PC-3 (cell line): ENCODE data around the gene GRPR. TPM values are rescaled to one million over a fixed set of nuclear protein-coding genes. Genes with fewer than 3 reads are reported as not detected.

Experiments
- ATAC-seq: fragments of 200-7000 bp; cut with Tn5 transposase; 2 replicates; pipeline ENCODE4 v1.9.1; 2020; ENCODE audit warnings: mild to moderate bottlenecking, moderate library complexity
- BruUV-seq: library from RNA; stranded (reverse); fragments of 400-500 nt; replicated peaks from 2 replicates; lab custom pipeline; 2021; lab: Mats Ljungman, UMichigan
- CTCF ChIA-PET: fragments of 300-600 bp; sonication (Branson Sonifier 250); formaldehyde crosslinking; loops from one replicate; lab custom pipeline; 2022; ENCODE audit warnings: antibody characterized with exemption; lab: Charles Lee
- POLR2A ChIA-PET: fragments of 300-600 bp; sonication (Branson Sonifier 250); formaldehyde crosslinking; loops from one replicate; lab custom pipeline; 2022; ENCODE audit warnings: antibody characterized with exemption; ENCODE audit not compliant: unreplicated experiment; lab: Charles Lee
- DNase-seq: peaks from one replicate; pipeline ENCODE4 v3.0.0-alpha.2; 2015
- H2AFZ ChIP-seq: fragments of 300-600 bp; sonication (generic); 2 replicates; pipeline ENCODE4 v1.6.0; 2016; ENCODE audit warnings: antibody characterized with exemption, low read length
- H3F3A ChIP-seq: fragments of 300-600 bp; sonication (generic); one replicate; pipeline ENCODE4 v1.6.0; 2017; ENCODE audit warnings: antibody characterized with exemption, low read length, control low read depth, mild to moderate bottlenecking; ENCODE audit not compliant: unreplicated experiment
- H3K27ac ChIP-seq: fragments of 300-600 bp; sonication (generic); 2 replicates; pipeline ENCODE4 v1.5.1; 2016; ENCODE audit warnings: mild to moderate bottlenecking, low read length
- H3K27me3 ChIP-seq: fragments of 300-600 bp; sonication (generic); 2 replicates; pipeline ENCODE4 v1.6.1; 2016; ENCODE audit warnings: low read length, mixed read lengths
- H3K36me3 ChIP-seq: fragments of 300-600 bp; sonication (generic); 2 replicates; pipeline ENCODE4 v1.6.1; 2016; ENCODE audit warnings: low read depth, mixed run types, low read length, mixed read lengths
- H3K4me1 ChIP-seq: fragments of 300-600 bp; sonication (generic); 2 replicates; pipeline ENCODE4 v1.5.1; 2016; ENCODE audit warnings: low read length; ENCODE audit not compliant: insufficient read depth
- H3K4me2 ChIP-seq: fragments of 300-600 bp; sonication (generic); 2 replicates; pipeline ENCODE4 v1.6.0; 2016; ENCODE audit warnings: low read length
- H3K4me3 ChIP-seq: fragments of 300-600 bp; sonication (generic); 2 replicates; pipeline ENCODE4 v1.5.1; 2016; ENCODE audit warnings: mild to moderate bottlenecking, low read length, mixed read lengths
- H3K79me2 ChIP-seq: fragments of 300-600 bp; sonication (generic); 2 replicates; pipeline ENCODE4 v1.6.1; 2017; ENCODE audit warnings: low read length, mixed read lengths
- H3K9ac ChIP-seq: fragments of 300-600 bp; sonication (generic); 2 replicates; pipeline ENCODE4 v1.6.0; 2016; ENCODE audit warnings: mild to moderate bottlenecking, low read length
- H3K9me2 ChIP-seq: fragments of 300-600 bp; sonication (generic); replicated peaks from 2 replicates; pipeline ENCODE4 v1.6.1; 2016; ENCODE audit warnings: mixed run types, low read length, mixed read lengths
- H3K9me3 ChIP-seq: fragments of 300-600 bp; sonication (generic); 2 replicates; pipeline ENCODE4 v1.6.1; 2016; ENCODE audit warnings: low read length, mixed read lengths
- H4K20me1 ChIP-seq: fragments of 300-600 bp; sonication (generic); 2 replicates; pipeline ENCODE4 v1.6.1; 2016; ENCODE audit warnings: low read length, mixed read lengths
- EZH2 ChIP-seq: fragments of 300-600 bp; sonication (generic); IDR thresholded peaks from one replicate; pipeline ENCODE4 v1.6.1; 2017; ENCODE audit warnings: antibody characterized with exemption, mild to moderate bottlenecking, low read length; ENCODE audit not compliant: unreplicated experiment
- EZH2phosphoT487 ChIP-seq: fragments of 300-600 bp; sonication (generic); IDR thresholded peaks from 2 replicates; pipeline ENCODE4 v1.6.1; 2018; ENCODE audit warnings: mild to moderate bottlenecking, antibody characterized with exemption, low read length, borderline replicate concordance
- intact Hi-C: fragments of 100-400 bp; cut with micrococcal nuclease; formaldehyde crosslinking; loops from 2 replicates; pipeline ENCODE4 v1.9.0; 2023
- total RNA-seq: library from RNA; depleted of rRNA; stranded (reverse); fragments of >200 nt; gene quantifications from 2 replicates; pipeline ENCODE4 v1.2.3, GENCODE V29; 2014
- TF ChIP-seq, protein P1 (sequence below): fragments of 300-600 bp; sonication (generic); conservative IDR thresholded peaks from 2 replicates; pipeline ENCODE4 v1.5.1; 2017; ENCODE audit warnings: antibody characterized with exemption, low read depth, mild to moderate bottlenecking, low read length

GRPR gene
- total RNA-seq, 1 experiment from 2014 or later = 26.5 TPM

DNA sequence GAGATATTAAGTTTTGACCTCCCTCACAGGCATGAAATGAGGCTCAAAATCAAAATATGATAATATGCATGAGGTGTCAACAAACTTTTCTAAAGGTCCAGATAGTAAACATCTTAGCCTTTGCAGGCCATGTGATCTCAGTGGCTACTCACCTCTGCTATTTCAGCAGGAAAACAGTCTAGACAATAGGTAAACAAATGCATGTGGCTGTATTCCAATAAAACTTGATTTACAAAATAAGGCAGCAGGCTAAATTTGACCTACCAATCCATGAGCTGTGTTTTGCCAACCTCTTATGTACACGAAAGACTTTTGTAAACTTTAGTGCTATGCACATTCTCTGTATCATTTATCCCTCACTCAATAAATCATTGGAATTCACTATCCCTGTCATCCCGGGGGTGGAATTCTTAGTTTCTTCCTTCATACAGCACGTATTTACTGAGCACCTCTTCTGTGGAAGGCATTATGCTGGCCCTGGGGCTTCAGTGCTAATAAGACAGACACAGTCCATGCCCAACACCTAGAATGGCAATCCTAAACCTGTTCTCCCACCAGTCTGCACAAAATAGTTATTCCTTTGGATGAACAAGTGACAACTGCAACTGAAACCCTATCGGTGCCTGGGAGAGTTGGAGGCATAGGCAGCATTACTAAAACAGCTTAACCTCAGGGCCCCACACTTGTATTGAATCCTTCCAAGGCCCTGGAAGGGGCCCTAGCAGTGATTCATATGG, 63.8 kb downstream of the GRPR start:
- H2AFZ ChIP-seq = no peak overlapping the region
- CTCF ChIA-PET = no interaction called here

DNA sequence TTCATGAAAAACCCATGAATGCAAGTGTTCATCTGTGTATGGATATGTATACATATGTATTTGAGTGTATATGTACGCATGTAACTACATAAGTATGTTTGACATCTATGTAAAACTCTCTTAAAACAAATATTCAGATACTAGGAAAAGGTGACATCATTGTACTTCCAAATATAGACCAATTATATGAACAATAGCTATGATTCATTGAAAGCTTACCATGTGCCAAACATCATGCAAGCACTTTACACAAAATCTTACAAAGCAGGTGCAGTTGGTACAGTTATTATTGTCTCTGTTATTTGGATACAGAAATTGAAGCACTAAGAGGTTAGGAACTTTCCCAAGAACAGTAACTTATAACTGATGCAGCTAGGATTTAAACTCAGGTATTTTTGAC, 65.3 kb downstream of the GRPR start:
- CTCF ChIA-PET = interaction anchor here (0.6 to 1.0 kb wide), 2 partner anchors 60 to 65 kb away, joined by 3 read pairs; partner anchors contain the start of gene GRPR
- Histone ChIP-seq H3K9me2 (no peaks in the 10 kb centered on the region), H3K36me3 (peaks cover 2% of the 10 kb centered on the region; the same call in 1 of the 2 replicates), H3K27me3 (no peaks in the 10 kb centered on the region), H2AFZ (no peak overlapping the region), H3K9me3 (no peaks in the 10 kb centered on the region), H3K4me2 (no peak overlapping the region), H3K4me3 (no peak overlapping the region), H3K27ac (no peak overlapping the region), H3K79me2 (no peaks in the 10 kb centered on the region), H4K20me1 (no peaks in the 10 kb centered on the region), H3F3A (no peaks in the 10 kb centered on the region), H3K4me1 (peaks cover 39% of the 10 kb centered on the region), H3K9ac (no peak overlapping the region)
- no peak for TF ChIP-seq EZH2phosphoT487
- TF ChIP-seq, protein P1, sequence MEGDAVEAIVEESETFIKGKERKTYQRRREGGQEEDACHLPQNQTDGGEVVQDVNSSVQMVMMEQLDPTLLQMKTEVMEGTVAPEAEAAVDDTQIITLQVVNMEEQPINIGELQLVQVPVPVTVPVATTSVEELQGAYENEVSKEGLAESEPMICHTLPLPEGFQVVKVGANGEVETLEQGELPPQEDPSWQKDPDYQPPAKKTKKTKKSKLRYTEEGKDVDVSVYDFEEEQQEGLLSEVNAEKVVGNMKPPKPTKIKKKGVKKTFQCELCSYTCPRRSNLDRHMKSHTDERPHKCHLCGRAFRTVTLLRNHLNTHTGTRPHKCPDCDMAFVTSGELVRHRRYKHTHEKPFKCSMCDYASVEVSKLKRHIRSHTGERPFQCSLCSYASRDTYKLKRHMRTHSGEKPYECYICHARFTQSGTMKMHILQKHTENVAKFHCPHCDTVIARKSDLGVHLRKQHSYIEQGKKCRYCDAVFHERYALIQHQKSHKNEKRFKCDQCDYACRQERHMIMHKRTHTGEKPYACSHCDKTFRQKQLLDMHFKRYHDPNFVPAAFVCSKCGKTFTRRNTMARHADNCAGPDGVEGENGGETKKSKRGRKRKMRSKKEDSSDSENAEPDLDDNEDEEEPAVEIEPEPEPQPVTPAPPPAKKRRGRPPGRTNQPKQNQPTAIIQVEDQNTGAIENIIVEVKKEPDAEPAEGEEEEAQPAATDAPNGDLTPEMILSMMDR = no peak
- TF ChIP-seq EZH2 = no peak
- BruUV-seq = no TSS peak
- intact Hi-C loops = no loop called here
- peak; percentile 16; the same call in 1 of the 2 replicates for ATAC-seq
- POLR2A ChIA-PET = interaction anchor here (0.6 kb wide), 1 partner anchor 406 kb away, joined by 3 read pairs; no protein-coding TSS in a partner anchor
- peak; percentile 44 for DNase-seq

More for the DNA sequence above, 63.8 kb downstream of the GRPR start:
- POLR2A ChIA-PET = no interaction called here
- Histone ChIP-seq H4K20me1 (no peaks in the 10 kb centered on the region), H3K4me1 (peaks cover 39% of the 10 kb centered on the region), H3K4me3 (no peak overlapping the region), H3K79me2 (no peaks in the 10 kb centered on the region), H3K9me2 (no peaks in the 10 kb centered on the region), H3K27me3 (no peaks in the 10 kb centered on the region), H3K9ac (no peak overlapping the region), H3K9me3 (no peaks in the 10 kb centered on the region), H3K4me2 (no peak overlapping the region), H3K36me3 (peaks cover 2% of the 10 kb centered on the region; the same call in 1 of the 2 replicates), H3K27ac (0 out of 2 replicates have a peak overlapping the region, but pooled peaks have one; percentile 84), H3F3A (no peaks in the 10 kb centered on the region)
- DNase-seq (peak; percentile 26), ATAC-seq (no peak)
- intact Hi-C loops = loop anchor here (2.0 kb wide), 1 partner anchor 62 kb away; no protein-coding TSS in a partner anchor
- no TSS peak for BruUV-seq
- TF ChIP-seq EZH2 = no peak
- TF ChIP-seq EZH2phosphoT487 = no peak
- TF ChIP-seq, protein P1 = no peak

DNA sequence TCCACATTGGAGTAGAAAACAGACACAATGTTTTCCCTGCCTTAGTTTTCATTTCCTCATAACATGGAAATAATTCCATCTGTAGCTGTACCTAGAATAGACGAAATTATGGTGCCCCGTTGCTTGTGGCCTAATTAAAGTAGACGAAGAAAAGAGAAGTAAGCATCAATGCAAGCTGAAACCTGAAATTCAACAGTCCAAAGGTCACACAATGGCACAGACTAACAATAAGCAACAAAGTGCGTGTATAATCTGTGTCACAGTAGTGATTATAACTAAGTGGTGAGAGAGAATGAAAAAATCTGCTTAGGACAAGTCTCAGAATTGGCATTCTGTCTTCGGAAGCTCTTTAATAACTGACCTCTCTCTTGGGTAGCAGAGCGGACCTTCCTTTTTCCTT, 68.2 kb downstream of the GRPR start:
- Histone ChIP-seq H3K27ac (no peak overlapping the region), H3K4me3 (no peak overlapping the region), H3K9me3 (no peaks in the 10 kb centered on the region), H3K36me3 (no peaks in the 10 kb centered on the region), H3K9me2 (no peaks in the 10 kb centered on the region), H3K4me1 (peaks cover 24% of the 10 kb centered on the region), H3K27me3 (no peaks in the 10 kb centered on the region), H3K4me2 (no peak overlapping the region), H3K79me2 (no peaks in the 10 kb centered on the region), H4K20me1 (no peaks in the 10 kb centered on the region), H3K9ac (no peak overlapping the region), H3F3A (no peaks in the 10 kb centered on the region), H2AFZ (no peak overlapping the region)
- no peak for TF ChIP-seq EZH2
- TF ChIP-seq, protein P1 = no peak
- no TSS peak for BruUV-seq
- ChIA-PET POLR2A (no interaction called here), CTCF (no interaction called here)
- intact Hi-C loops = no loop called here
- no peak for DNase-seq
- no peak for ATAC-seq
